Common myeloid progenitor, CD34-positive (primary cell): Measurements from ENCODE around the gene CRTC3.
"Not testable (repeated sequence)": the region's sequence is repeated elsewhere in the genome, so short reads cannot be mapped to it uniquely, and the experiment has no call there.

ENCODE experiments used
- CTCF ChIA-PET: fragments of 350-600 bp; sonication (Branson Sonifier 250); formaldehyde crosslinking; loops from one replicate; lab custom pipeline; 2021; ENCODE audit warnings: antibody characterized with exemption; lab: Charles Lee
- POLR2A ChIA-PET: fragments of 350-600 bp; sonication (Branson Sonifier 250); formaldehyde crosslinking; loops from one replicate; lab custom pipeline; 2021; ENCODE audit warnings: antibody characterized with exemption; lab: Charles Lee
- DNase-seq, 3 donors: peaks; one replicate each; pipeline versions ENCODE4 v3.0.0 to v3.0.0-alpha.2; 2013
- H3K27ac ChIP-seq, 2 experiments: 1 replicate in 1 of 2; 2 replicates in 1 of 2; pipeline ENCODE4 v1.7.0; 2013; ENCODE audit warnings: inconsistent platforms in 2 of 2, low read length in 2 of 2, mild to moderate bottlenecking in 2 of 2, low read depth in 1 of 2, moderate library complexity in 1 of 2; ENCODE audit not compliant: severe bottlenecking in 2 of 2, insufficient read depth in 1 of 2, poor library complexity in 1 of 2
- H3K27me3 ChIP-seq, 5 experiments: replicated peaks in 2 of 5; 1 replicate in 3 of 5; 2 replicates in 2 of 5; pipeline versions ENCODE4 v1.6.1 to v1.7.0; 2013; ENCODE audit warnings: low read length in 4 of 5, mild to moderate bottlenecking in 2 of 5, moderate library complexity in 2 of 5, inconsistent platforms in 1 of 5; ENCODE audit not compliant: insufficient read depth in 5 of 5, control insufficient read depth in 4 of 5
- H3K36me3 ChIP-seq, 4 experiments: 1 replicate in 2 of 4; 2 replicates in 2 of 4; pipeline versions ENCODE4 v1.6.1 to v1.7.0; 2013; ENCODE audit warnings: low read length in 3 of 4, control low read depth in 1 of 4, mild to moderate bottlenecking in 1 of 4; ENCODE audit not compliant: control insufficient read depth in 4 of 4, insufficient read depth in 4 of 4
- H3K4me1 ChIP-seq, 4 experiments: 1 replicate in 3 of 4; 2 replicates in 1 of 4; pipeline versions ENCODE4 v1.6.1 to v1.7.1; 2013; ENCODE audit warnings: low read length in 3 of 4, mild to moderate bottlenecking in 3 of 4, control low read depth in 1 of 4, inconsistent platforms in 1 of 4, moderate library complexity in 1 of 4; ENCODE audit not compliant: control insufficient read depth in 4 of 4, insufficient read depth in 4 of 4; ENCODE audit errors: control extremely low read depth in 1 of 4
- H3K4me3 ChIP-seq, 7 experiments: 1 replicate in 4 of 7; 2 replicates in 3 of 7; pipeline versions ENCODE4 v1.5.1 to v1.7.0; 2013; ENCODE audit warnings: mild to moderate bottlenecking in 7 of 7, low read length in 6 of 7, moderate library complexity in 6 of 7, inconsistent platforms in 2 of 7, low read depth in 2 of 7, control low read depth in 1 of 7; ENCODE audit not compliant: insufficient read depth in 4 of 7, control insufficient read depth in 1 of 7; ENCODE audit errors: extremely low read depth in 1 of 7
- H3K9me3 ChIP-seq, 5 experiments: 1 replicate in 4 of 5; 2 replicates in 1 of 5; pipeline versions ENCODE4 v1.6.1 to v1.7.1; 2013; ENCODE audit warnings: low read length in 4 of 5, mild to moderate bottlenecking in 2 of 5, inconsistent platforms in 1 of 5, low read depth in 1 of 5, moderate library complexity in 1 of 5; ENCODE audit not compliant: control insufficient read depth in 4 of 5, insufficient read depth in 2 of 5; ENCODE audit errors: control extremely low read depth in 1 of 5
- WGBS: methylation state at CpG from one replicate; pipeline ENCODE4 v1.1.5; 2013; ENCODE audit not compliant: insufficient coverage; 5-methylcytosine and 5-hydroxymethylcytosine counted together

Gene CRTC3

DNA sequence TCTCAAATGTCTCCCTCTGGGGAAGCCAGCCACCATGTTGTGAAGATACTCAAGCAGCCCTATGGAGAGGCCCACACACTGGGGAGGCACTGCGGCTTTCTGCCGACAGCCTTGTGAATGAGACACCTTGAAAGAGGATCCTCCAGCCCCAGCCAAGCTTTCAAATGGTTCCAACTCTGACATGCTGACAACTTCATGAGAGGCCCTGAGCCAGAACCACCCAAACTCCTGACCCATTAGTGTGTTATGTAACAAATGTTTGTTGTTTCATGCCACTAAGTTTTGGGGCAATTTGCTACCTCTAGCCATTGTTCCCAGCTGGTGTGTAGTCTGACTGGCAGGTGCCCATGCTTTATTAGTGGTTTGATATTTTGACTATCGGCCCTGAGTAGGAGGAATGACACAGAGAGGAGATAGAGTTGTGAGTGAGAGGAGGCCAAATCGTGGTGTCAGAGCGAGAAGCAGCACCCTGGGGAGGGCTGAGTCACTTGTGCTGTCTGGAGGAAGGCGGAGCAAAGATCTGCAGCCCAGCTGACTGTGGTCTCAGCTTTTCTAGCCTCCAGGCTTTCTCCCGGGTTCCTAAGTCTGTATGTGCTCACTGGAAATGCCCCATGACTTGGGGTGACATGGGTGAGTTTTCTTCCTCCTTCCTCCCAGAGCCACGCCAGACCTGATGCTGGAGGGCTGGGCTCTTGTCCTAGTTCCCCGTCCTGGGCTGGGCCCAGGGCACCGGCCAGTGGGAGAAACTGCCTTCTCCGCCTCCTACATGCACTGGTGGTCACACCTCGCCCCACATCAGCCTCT is 130.7 kb downstream of the CRTC3 start:
- H3K27me3 ChIP-seq = no peaks in the 10 kb centered on the region
- H3K36me3 ChIP-seq = no peaks in the 10 kb centered on the region
- no peaks in the 10 kb centered on the region for H3K9me3 ChIP-seq
- 29% methylated on average over 7 of the region's 12 CpGs for WGBS
- H3K4me1 ChIP-seq = peaks cover 42 to 83% (median 73%) of the 10 kb centered on the region in 4 experiments
- H3K4me3 ChIP-seq = peak overlapping the region in 6 of 7 experiments; percentile 34 to 70 (median 52)
- POLR2A ChIA-PET = interaction anchor here (0.9 kb wide), 1 partner anchor 26 kb away, joined by 4 read pairs; no protein-coding TSS in a partner anchor
- H3K27ac ChIP-seq = peak overlapping the region in 1 of 2 experiments; percentile 69
- DNase-seq = peak; percentile 67 to 92 (median 90)
- CTCF ChIA-PET = interaction anchor here (2.6 kb wide), 1 partner anchor 225 kb away, joined by 6 read pairs; no protein-coding TSS in a partner anchor

DNA sequence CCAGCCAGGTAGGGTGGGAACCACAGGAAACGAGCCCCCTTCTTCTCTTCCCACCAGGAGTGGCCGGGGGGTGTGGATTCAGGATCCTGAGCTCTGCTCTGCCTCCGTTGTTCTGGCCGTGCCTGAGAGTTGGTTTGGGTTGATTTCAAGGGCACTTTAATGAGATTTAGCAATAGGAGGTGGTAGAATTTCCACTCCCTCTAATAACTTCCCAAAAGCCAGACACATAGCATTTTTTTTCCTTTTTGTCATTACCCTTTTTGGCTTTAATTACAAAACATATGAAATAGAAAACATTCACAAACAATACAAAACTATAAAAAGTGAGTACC is 131.2 kb downstream of the CRTC3 start:
- WGBS = 0% methylated on average over 1 of the region's 4 CpGs
- H3K4me3 ChIP-seq = peak overlapping the region in 6 of 7 experiments; percentile 34 to 70 (median 52)
- DNase-seq = peak in 1 of 3 donors; percentile 45
- H3K9me3 ChIP-seq, H3K27me3 ChIP-seq, H3K36me3 ChIP-seq, POLR2A ChIA-PET: not testable (repeated sequence)
- H3K4me1 ChIP-seq = peaks cover 42 to 84% (median 75%) of the 10 kb centered on the region in 4 experiments
- CTCF ChIA-PET = interaction anchor here (2.6 kb wide), 1 partner anchor 224 kb away, joined by 6 read pairs; no protein-coding TSS in a partner anchor
- peak overlapping the region in 1 of 2 experiments; percentile 69 for H3K27ac ChIP-seq

DNA sequence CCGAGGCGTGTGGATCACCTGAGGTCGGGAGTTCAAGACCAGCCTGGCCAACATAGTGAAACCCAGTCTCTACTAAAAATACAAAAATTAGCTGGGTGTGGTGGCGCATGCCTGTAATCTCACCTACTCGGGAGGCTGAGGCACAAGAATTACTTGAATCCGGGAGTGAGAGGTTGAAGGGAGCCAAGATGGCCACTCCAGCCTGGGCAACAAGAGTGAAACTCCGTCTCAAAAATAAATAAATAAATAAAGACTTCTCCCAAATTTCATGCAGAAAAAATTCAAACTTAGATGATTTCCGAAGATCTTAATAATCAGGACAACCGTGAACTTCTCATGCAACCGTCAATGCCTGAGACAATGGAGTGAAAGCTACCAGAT is 134.3 kb downstream of the CRTC3 start:
- CTCF ChIA-PET = interaction anchor here (1.3 to 2.1 kb wide), 3 partner anchors 13 to 16 kb away, joined by 4 to 8 read pairs (median 7); no protein-coding TSS in a partner anchor
- H3K4me1 ChIP-seq = peaks cover 30 to 68% (median 55%) of the 10 kb centered on the region in 4 experiments
- POLR2A ChIA-PET = not testable (repeated sequence)

DNA sequence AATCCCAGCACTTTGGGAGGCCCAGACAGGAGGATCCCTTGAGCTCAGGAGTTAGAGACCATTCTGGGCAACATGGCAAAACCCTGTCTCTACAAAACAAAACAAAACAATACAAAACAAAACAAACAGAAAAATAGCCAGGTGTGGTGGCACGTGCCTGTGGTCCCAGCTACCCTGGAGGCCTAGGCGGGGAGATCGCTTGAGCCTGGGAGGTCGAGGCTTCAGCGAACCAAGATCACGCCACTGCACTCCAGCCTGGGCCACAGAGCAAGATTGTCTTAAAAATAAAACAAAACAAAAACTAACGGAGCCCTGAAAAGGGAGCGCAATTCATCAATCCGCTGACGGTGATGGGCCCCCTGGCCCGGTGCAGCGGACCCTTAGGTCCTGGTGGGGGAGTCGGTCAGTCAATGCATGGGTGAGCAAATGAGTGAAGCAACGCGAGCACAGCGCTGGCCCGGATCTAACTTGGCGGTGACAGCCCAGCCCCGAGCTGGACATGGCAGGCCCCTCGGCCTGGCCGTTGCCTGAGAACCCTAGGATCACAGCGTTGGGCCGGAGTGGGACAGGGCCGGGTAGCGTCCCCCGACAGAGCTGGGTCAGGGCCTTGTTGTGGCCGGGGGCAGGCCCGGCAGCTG is 135.0 kb downstream of the CRTC3 start:
- WGBS = 63% methylated on average over 27 of the region's 28 CpGs
- H3K4me3 ChIP-seq = peak overlapping the region; percentile 26 to 85 (median 72)
- peak overlapping the region; percentile 58 to 84 for H3K27ac ChIP-seq
- peak in 2 of 3 donors; percentile 40 to 41 for DNase-seq
- CTCF ChIA-PET = interaction anchor here (0.6 to 2.1 kb wide), 3 partner anchors 15 to 307 kb away, joined by 5 to 8 read pairs (median 7); no protein-coding TSS in a partner anchor
- peaks cover 23 to 61% (median 48%) of the 10 kb centered on the region in 4 experiments for H3K4me1 ChIP-seq
- H3K27me3 ChIP-seq = no peaks in the 10 kb centered on the region
- H3K36me3 ChIP-seq = no peaks in the 10 kb centered on the region
- POLR2A ChIA-PET = interaction anchor here (0.6 kb wide), 1 partner anchor 13 kb away, joined by 4 read pairs; no protein-coding TSS in a partner anchor
- H3K9me3 ChIP-seq = no peaks in the 10 kb centered on the region

More for the DNA sequence above, 134.3 kb downstream of the CRTC3 start:
- not testable (repeated sequence) for H3K36me3 ChIP-seq, H3K27ac ChIP-seq, DNase-seq, H3K4me3 ChIP-seq, H3K9me3 ChIP-seq, H3K27me3 ChIP-seq
- WGBS = 100% methylated on average over 10 of the region's 10 CpGs

DNA sequence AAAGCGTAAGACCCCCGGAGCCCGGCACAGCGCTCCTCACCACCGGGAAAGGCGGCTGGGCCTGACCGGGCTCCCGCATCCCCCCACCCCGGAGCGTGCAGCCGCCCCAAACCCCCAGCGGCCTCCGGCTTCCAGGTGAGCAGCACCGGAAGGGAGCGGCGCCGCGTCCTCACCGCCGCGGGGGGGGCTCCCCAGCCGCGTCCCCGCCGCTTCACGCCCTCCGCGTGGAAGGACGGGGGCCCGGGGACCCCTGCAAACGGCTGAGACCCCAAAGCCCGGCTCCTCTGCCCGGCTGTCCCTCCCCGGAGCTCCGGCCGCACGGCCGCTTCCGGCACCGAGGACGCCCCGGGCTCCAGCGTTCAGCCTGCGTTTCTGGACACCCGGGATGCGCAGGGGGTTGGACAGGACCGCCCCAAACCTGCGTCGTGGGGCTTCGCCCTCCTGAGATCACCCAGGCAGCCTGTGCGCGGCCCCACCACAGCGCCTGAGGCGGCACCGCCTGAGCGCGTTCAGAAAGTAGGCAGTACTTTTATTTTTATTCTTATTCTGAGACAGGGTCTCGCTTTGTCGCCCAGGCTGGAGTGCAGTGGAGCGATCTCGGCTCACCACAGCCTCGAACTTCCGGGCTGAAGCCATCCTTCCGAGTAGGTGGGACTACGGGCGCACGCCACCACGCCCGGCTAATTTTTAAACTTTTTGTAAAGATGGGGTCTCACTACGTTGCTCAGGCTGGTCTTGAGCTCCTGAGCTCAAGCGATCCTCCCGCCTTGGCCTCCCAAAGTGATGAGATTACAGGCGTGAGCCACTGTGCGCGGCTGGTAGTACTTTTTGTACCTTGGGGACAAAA is 135.8 kb downstream of the CRTC3 start:
- Histone ChIP-seq H3K27ac (peak overlapping the region; percentile 58 to 84), H3K36me3 (no peaks in the 10 kb centered on the region), H3K4me1 (peaks cover 16 to 54% (median 41%) of the 10 kb centered on the region in 4 experiments), H3K9me3 (no peaks in the 10 kb centered on the region), H3K27me3 (no peaks in the 10 kb centered on the region), H3K4me3 (peak overlapping the region; percentile 58 to 85 (median 72))
- 5% methylated on average over 69 of the region's 75 CpGs for WGBS
- CTCF ChIA-PET = interaction anchor here (1.0 kb wide), 1 partner anchor 20 kb away, joined by 3 read pairs; no protein-coding TSS in a partner anchor
- POLR2A ChIA-PET = no interaction called here
- peak in 2 of 3 donors; percentile 80 for DNase-seq

DNA sequence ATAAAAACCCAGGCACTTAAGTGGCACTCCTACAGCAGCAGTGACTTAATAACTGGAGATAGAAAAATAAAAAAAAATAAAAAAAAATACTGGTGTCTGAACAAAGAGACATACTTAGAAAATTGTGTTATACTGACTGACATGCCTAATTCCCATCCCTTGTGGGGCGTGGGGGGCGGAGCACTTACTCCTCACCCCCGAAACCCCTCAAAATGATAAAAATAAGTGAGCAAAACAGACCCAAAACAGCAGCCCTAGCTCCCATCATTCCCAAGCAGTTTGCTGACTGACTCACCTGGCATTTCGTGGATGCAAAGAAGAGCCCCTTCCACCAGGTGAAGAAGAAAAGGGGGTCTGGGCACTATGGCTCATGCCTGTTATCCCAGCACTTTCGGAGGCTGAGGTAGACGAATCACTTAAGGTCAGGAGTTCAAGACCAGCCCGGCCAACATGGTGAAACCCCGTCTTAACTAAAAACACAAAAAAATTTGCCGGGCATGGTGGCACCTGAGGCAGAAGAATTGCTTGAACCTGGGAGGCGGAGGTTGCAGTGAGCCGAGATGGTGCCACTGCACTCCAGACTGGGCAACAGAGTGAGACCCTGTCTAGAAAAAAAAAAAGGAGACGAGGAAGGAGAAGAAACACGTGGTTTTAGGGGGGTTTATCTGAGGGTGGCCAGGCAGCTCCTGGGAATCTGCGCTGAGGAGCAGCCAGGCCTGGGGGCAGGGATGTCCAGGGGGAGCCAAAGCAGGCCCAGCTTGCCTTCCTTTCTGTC is 136.6 kb downstream of the CRTC3 start:
- Histone ChIP-seq H3K36me3 (no peaks in the 10 kb centered on the region), H3K9me3 (no peaks in the 10 kb centered on the region), H3K27ac (peak overlapping the region in 1 of 2 experiments; percentile 84), H3K4me1 (peaks cover 10 to 47% (median 35%) of the 10 kb centered on the region in 4 experiments), H3K27me3 (no peaks in the 10 kb centered on the region), H3K4me3 (peak overlapping the region in 5 of 7 experiments; percentile 70 to 85 (median 83))
- ChIA-PET POLR2A (no interaction called here), CTCF (interaction anchor here (1.0 kb wide), 1 partner anchor 19 kb away, joined by 3 read pairs; no protein-coding TSS in a partner anchor)
- no peak for DNase-seq
- 85% methylated on average over 12 of the region's 14 CpGs for WGBS
